Renal pelvis (tissue), 4 donors: ENCODE measurements around the gene CLIP1. TPM values are rescaled to one million over a fixed set of nuclear protein-coding genes. Genes with fewer than 3 reads are reported as not detected.
"Not testable (repeated sequence)": the region's sequence is repeated elsewhere in the genome, so short reads cannot be mapped to it uniquely, and the experiment has no call there.

Experiments
- DNase-seq: peaks from one replicate; pipeline ENCODE4 v3.0.0-alpha.2; 2013
- polyA plus RNA-seq, 3 donors: library from polyadenylated mRNA; unstranded; fragments of 120-200 nt; gene quantifications; one replicate each; pipeline ENCODE4 v1.2.1, GENCODE V29; 2013; ENCODE audit not compliant: insufficient read length in 3 of 3

The CLIP1 gene
- polyA plus RNA-seq, 3 donors = 35.9 to 44.5 (median 40.6) TPM

GRCh38 chr12:122399592-122400373 is 22.7 kb downstream of the CLIP1 start:
- peak; percentile 82 for DNase-seq

DNA sequence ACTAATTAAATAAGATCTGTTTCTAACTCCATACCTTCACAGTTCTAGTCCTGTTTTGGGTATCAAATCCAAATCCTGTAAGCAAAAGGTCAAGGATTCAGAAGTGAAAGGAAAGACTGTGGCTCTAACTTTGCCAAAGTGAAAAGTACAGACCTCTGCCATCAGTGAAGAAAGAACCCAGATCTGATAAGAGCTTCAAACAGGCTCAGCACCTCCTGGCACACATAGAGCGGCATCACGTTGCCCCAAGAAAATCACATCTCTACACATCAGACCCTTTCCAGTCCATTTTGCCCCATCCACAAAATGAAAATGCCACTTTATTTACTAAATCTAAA is 23.2 kb downstream of the CLIP1 start:
- no peak for DNase-seq

DNA sequence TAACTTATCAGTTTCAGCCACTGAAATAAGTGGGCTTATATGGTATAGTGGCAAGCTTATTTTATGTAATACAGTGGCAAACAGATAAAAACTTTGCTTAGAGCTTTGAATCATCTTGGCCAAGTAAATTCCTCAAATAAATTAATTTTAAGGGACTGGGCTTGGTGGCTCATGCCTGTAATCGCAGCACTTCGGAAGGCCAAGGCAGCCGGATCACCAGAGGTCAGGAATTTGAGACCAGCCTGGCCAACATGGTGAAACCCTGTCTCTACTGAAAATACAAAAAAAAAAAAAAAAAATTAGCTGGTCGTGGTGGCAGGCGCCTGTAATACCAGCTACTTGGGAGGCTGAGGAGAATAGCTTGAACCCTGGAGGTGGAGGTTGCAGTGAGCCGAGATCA is 24.5 kb downstream of the CLIP1 start:
- not testable (repeated sequence) for DNase-seq

DNA sequence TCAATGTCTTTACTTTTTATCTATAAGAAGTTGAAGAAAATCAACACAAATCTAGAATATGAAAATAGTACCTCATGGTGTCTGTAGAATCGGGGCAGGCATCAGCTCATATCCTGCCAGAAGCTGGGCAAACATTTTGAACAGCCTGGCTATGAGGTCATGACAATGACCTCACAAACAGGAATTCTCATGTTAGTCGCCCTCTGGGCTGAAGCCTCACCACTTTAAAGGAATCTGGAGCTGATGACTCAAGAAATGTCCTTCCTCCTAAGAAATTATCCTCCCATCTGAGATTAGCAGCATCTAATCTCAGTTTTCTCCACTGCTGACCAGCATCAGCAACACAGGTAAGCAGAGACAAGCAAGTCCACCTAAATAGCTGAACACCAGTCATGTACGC is 27.1 kb downstream of the CLIP1 start:
- no peak for DNase-seq

DNA sequence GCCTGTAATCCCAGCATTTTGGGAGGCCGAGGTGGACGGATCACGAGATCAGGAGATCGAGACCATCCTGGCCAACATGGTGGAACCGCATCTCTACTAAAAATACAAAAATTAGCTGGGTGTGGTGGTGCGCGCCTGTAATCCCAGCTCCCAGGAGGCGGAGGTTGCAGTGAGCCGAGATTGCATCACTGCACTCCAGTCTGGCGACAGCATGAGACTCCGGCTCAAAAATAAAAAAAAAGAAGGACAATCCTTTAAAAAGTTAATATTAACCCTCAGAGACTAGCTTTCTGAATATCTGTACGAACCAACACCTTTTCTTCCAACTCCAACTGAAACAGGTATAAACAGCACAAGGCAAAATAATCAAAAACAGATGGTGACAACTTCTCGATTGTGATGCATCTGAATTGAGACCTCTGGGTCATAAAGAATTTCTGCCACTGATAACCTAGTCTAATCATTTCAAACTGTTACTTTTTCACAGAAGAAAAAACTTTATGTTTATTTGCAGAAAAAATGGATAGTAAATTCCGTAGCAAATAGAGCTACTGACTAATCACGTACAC is 27.8 kb downstream of the CLIP1 start:
- DNase-seq = no peak

DNA sequence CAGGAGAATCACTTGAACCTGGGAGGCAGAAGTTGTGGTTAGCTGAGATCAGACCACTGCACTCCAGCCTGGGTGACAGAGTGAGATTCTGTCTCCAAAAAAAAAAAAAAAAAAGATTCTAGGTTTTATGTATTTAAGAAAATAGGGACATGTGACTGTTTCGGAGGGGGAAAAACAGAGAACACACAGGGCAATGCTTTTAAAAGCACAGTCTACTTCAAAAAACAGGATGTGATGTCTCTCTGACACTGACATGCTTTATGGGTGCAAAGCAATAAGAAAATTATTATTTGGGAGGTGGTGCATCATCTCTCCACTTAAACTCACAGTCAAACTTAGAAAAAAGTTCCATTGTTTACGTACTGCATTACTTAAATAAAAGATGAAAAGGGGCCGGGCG is 28.7 kb downstream of the CLIP1 start:
- no peak for DNase-seq

- DNase-seq = no peak
These were observed 30.1 kb downstream of the CLIP1 start for GRCh38 chr12:122392411-122392810.

- DNase-seq = no peak
These were observed 32.8 kb downstream of the CLIP1 start for GRCh38 chr12:122389677-122390076.

DNA sequence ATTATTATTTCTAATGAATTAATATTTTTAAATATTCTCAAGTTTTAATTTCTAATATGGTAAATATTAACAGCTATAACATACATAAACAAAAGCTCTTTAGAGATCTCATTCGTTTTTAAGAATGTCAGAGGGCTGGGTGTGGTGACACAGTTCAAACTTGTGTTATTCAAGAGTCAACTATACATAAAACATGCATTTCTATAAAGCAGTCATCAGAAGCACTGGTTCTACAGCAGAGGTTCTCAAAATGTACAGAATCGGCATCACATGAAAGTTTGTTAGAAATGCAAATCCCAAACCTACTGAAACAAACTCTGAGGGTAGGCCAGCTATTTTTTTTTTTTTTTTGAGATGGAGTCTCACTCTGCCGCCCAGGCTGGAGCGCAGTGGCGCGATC is 34.6 kb downstream of the CLIP1 start:
- no peak for DNase-seq

DNA sequence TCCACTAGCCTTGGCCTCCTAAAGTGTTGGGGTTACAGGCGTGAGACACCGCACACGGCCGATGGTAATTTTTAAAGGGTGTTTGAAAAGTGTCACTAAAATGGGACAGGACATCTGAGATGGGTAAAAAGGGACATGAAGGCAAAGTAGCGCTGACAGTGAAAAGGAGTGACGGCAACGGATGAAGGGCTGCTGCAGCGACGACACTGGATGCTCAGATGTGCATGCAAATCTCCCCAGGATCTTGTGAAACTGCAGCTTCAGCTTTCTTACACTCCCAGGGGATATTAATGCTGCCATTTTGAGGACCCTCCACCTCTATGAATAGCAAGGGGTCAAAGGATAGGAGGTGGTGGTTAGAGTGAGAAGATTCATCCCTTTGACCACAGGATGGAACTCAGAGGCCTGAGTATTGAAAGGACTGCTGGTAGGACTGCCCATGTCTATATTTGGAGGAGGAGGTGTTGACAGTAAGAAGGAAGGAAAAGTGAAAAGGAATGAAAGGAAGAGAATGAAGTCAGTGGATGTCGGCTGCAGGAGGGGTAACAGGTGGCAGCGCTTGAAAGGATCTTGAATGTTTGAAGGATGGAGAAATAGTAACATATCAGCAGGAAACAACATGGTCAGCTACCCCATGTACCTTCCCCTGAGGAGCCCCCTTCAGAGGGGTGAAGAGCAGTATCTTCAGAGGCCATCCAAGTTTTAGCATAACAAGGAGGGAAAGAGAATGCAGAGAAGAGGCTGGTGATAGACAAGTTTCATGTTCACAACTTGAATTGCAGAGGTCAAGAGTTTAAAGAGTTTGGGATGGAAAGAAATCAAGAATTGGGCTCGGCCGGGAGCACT is 37.1 kb downstream of the CLIP1 start:
- DNase-seq = no peak

GRCh38 chr12:122382919-122383350 is 39.5 kb downstream of the CLIP1 start:
- no peak for DNase-seq

- no peak for DNase-seq
These were observed 41.4 kb downstream of the CLIP1 start for GRCh38 chr12:122381021-122381420.

- not testable (repeated sequence) for DNase-seq
These were observed 45.7 kb downstream of the CLIP1 start for GRCh38 chr12:122376751-122377150.

- DNase-seq = no peak
These were observed 47.8 kb downstream of the CLIP1 start for GRCh38 chr12:122374707-122375106.

GRCh38 chr12:122371475-122372045 is 50.9 kb downstream of the CLIP1 start:
- no peak for DNase-seq

- DNase-seq = peak; percentile 19
These were observed 54.0 kb downstream of the CLIP1 start for GRCh38 chr12:122368361-122369073.

GRCh38 chr12:122367632-122368031 is 54.8 kb downstream of the CLIP1 start:
- DNase-seq = not testable (repeated sequence)

- DNase-seq = no peak
These were observed 55.6 kb downstream of the CLIP1 start for GRCh38 chr12:122366685-122367475.

DNA sequence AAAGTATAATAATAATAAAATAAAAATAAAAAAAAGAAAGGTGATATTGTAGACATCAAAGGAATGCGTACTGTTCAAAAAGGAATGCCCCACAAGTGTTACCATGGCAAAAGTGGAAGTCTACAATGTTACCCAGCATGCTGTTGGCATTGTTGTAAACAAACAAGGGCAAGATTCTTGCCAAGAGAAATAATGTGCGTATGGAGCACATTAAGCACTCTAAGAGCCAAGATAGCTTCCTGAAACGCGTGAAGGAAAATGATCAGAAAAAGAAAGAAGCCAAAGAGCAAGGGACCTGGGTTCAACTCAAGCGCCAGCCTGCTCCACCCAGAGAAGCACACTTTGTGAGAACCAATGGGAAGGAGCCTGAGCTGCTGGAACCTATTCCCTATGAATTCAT is 57.2 kb downstream of the CLIP1 start:
- not testable (repeated sequence) for DNase-seq

DNA sequence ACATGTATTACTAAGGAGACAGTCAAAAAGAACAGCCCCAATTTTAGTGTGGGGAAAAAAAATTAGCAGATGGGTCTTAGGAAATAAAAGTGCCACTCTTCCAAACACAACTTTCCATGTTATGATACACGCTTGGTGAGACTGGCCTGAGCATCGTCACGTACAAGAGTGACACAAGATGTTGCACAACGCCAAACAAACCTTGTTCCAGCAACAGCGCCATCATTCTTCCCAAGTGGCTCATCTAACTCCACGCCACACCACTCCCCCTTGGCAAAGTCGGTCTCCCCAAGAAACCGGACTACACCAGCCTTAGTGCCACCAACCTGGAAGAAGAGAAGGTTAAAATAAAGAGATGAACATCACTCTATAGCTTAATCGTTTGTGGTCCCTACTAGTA is 58.7 kb downstream of the CLIP1 start:
- DNase-seq = no peak

DNA sequence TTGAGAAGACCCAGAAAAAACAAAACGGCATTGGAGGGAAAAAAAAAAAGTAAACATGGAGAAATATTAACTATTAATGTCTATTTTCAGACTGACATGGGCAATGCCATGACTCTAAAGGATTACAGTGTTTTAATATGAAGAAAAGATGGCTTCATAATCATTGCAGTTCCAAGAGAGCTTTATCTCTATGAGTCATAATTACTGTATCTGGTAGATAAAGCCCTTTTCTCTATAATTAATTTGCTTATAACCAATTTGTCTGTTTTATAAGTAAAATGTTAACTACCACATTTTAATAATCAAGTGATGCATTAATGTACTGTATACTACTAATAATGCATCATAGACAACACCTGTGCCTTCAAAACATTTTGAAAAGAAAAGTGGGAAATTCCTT is 59.7 kb downstream of the CLIP1 start:
- no peak for DNase-seq
